HG02610 (cell line): ENCODE data around the gene CPEB1.

Experiments
- ATAC-seq: cut with Tn5 transposase; IDR thresholded peaks from one replicate; pipeline ENCODE4 v1.9.1; 2021; ENCODE audit warnings: mild to moderate bottlenecking, moderate library complexity; ENCODE audit not compliant: unreplicated experiment

CPEB1 gene

GRCh38 chr15:82647045-82647834 lies at the start of gene CPEB1:
Gene CPEB1, minus strand, starts transcription at chr15:82647363. Its CDS starts 18,904 bp downstream, at chr15:82628459.
- no peak for ATAC-seq

- ATAC-seq: no peak
Observed at GRCh38 chr15:82692171-82692570, 45.0 kb upstream of the CPEB1 start.

- ATAC-seq: no peak
Observed at GRCh38 chr15:82689147-82689546, 42.0 kb upstream of the CPEB1 start.

- ATAC-seq: no peak
Observed at GRCh38 chr15:82688691-82689090, 41.5 kb upstream of the CPEB1 start.

GRCh38 chr15:82681371-82681770 lies 34.2 kb upstream of the CPEB1 start:
- ATAC-seq: no peak

GRCh38 chr15:82680200-82681102 lies 33.3 kb upstream of the CPEB1 start:
- no peak for ATAC-seq

GRCh38 chr15:82679626-82680199 lies 32.5 kb upstream of the CPEB1 start:
- no peak for ATAC-seq

- no peak for ATAC-seq
Observed at GRCh38 chr15:82677720-82678323, 30.7 kb upstream of the CPEB1 start.

GRCh38 chr15:82674873-82675272 lies 27.7 kb upstream of the CPEB1 start:
- ATAC-seq: no peak

GRCh38 chr15:82670699-82671098 lies 23.5 kb upstream of the CPEB1 start:
- ATAC-seq: no peak

GRCh38 chr15:82666606-82667005 lies 19.4 kb upstream of the CPEB1 start:
- no peak for ATAC-seq

- no peak for ATAC-seq
Observed at GRCh38 chr15:82664021-82664420, 16.9 kb upstream of the CPEB1 start.

GRCh38 chr15:82663186-82663600 lies 16.0 kb upstream of the CPEB1 start:
- no peak for ATAC-seq

GRCh38 chr15:82662641-82663040 lies 15.5 kb upstream of the CPEB1 start:
- no peak for ATAC-seq

- no peak for ATAC-seq
Observed at GRCh38 chr15:82660378-82660777, 13.2 kb upstream of the CPEB1 start.

- no peak for ATAC-seq
Observed at GRCh38 chr15:82656641-82657266, 9.6 kb upstream of the CPEB1 start.

- ATAC-seq: no peak
Observed at GRCh38 chr15:82655606-82656005, 8.4 kb upstream of the CPEB1 start.

- ATAC-seq: no peak
Observed at GRCh38 chr15:82653483-82654168, 6.5 kb upstream of the CPEB1 start.

GRCh38 chr15:82651708-82652107 lies 4.5 kb upstream of the CPEB1 start:
- no peak for ATAC-seq

- ATAC-seq: no peak
Observed at GRCh38 chr15:82650046-82650670, 3.0 kb upstream of the CPEB1 start.
